ENCODE data around the gene KLK10. TPM values are rescaled to one million over a fixed set of nuclear protein-coding genes. Genes with fewer than 3 reads are reported as not detected.

Gene KLK10
- total and polyA plus RNA-seq, 2 experiments from 2014 or later: not detected

DNA sequence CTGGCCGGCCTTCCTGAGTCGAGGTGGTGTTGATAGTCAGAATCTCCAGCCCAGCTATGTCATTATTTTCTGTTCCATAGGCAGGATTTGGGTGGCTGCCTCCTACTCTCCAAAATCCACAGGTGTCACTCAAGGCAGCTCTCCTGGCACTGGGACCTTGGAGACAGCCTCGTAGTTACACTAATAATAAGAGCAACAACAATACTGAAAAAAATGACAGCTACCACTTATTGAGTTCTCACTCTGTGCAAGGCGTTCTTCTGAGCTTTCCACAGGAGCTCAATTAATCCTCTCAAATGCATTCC is 27.5 kb upstream of the KLK10 start:
- Histone ChIP-seq H3K79me2 (ENCODE audit: insufficient read depth) (no peaks in the 10 kb centered on the region), H3K27me3 (replicated peaks; ENCODE audit: insufficient read depth) (no peaks in the 10 kb centered on the region), H3K9ac (no peak overlapping the region), H3K9me2 (ENCODE audit: insufficient read depth) (no peaks in the 10 kb centered on the region), H3K9me3 (ENCODE audit: low read depth) (no peaks in the 10 kb centered on the region), H3F3A (ENCODE audit: insufficient read depth) (no peaks in the 10 kb centered on the region), H2AFZ (no peak overlapping the region), H4K20me1 (ENCODE audit: insufficient read depth) (no peaks in the 10 kb centered on the region), H3K4me1 (ENCODE audit: insufficient read depth) (no peaks in the 10 kb centered on the region), H3K4me3 (no peak overlapping the region), H3K27ac (no peak overlapping the region), H3K36me3 (ENCODE audit: low read depth) (no peaks in the 10 kb centered on the region), H3K4me2 (ENCODE audit: unreplicated experiment) (no peak overlapping the region)
- TF ChIP-seq EZH2 (IDR thresholded peaks at IDR 0.05; ENCODE audit: insufficient read depth, poor library complexity, severe bottlenecking) (no peak), EZH2phosphoT487 (IDR thresholded peaks at IDR 0.05; ENCODE audit: insufficient read depth, low read depth) (no peak)
- 1 to 8% methylated on average over 3 to 4 of the region's 4 CpGs for WGBS, 2 experiments (ENCODE audit: low coverage in 1 of 2, low lambda C conversion rate in 2 of 2, missing lambda C conversion rate in 2 of 2)
- DNase-seq: no peak
- in situ Hi-C loops (cut with MboI): no loop called here

- H3K4me2 ChIP-seq (ENCODE audit: unreplicated experiment): no peak overlapping the region
- 62 to 63% methylated on average over 11 of the region's 11 CpGs for WGBS, 2 experiments (ENCODE audit: low coverage in 1 of 2, low lambda C conversion rate in 2 of 2, missing lambda C conversion rate in 2 of 2)
- H4K20me1 ChIP-seq (ENCODE audit: insufficient read depth): no peaks in the 10 kb centered on the region
- no peaks in the 10 kb centered on the region for H3K9me3 ChIP-seq (ENCODE audit: low read depth)
- no peak for DNase-seq
- no peaks in the 10 kb centered on the region for H3K4me1 ChIP-seq (ENCODE audit: insufficient read depth)
- in situ Hi-C loops (cut with MboI): no loop called here
- H3K4me3 ChIP-seq: no peak overlapping the region
- H3K36me3 ChIP-seq (ENCODE audit: low read depth): no peaks in the 10 kb centered on the region
- H3K27ac ChIP-seq: no peak overlapping the region
- H3F3A ChIP-seq (ENCODE audit: insufficient read depth): no peaks in the 10 kb centered on the region
- TF ChIP-seq EZH2phosphoT487 (IDR thresholded peaks at IDR 0.05; ENCODE audit: insufficient read depth, low read depth) (no peak), EZH2 (IDR thresholded peaks at IDR 0.05; ENCODE audit: insufficient read depth, poor library complexity, severe bottlenecking) (no peak)
- H2AFZ ChIP-seq: no peak overlapping the region
- H3K9ac ChIP-seq: no peak overlapping the region
- H3K79me2 ChIP-seq (ENCODE audit: insufficient read depth): no peaks in the 10 kb centered on the region
- H3K27me3 ChIP-seq (replicated peaks; ENCODE audit: insufficient read depth): no peaks in the 10 kb centered on the region
- H3K9me2 ChIP-seq (ENCODE audit: insufficient read depth): no peaks in the 10 kb centered on the region
Measured at GRCh38 chr19:51044327-51044726, 24.8 kb upstream of the KLK10 start.

GRCh38 chr19:51043497-51043896 is 24.0 kb upstream of the KLK10 start:
- H3K9me3 ChIP-seq (ENCODE audit: low read depth): no peaks in the 10 kb centered on the region
- no peaks in the 10 kb centered on the region for H3K36me3 ChIP-seq (ENCODE audit: low read depth)
- H3K4me1 ChIP-seq (ENCODE audit: insufficient read depth): no peaks in the 10 kb centered on the region
- no peak for DNase-seq
- WGBS, 2 experiments (ENCODE audit: low coverage in 1 of 2, low lambda C conversion rate in 2 of 2, missing lambda C conversion rate in 2 of 2): 36 to 38% methylated on average over 9 of the region's 9 CpGs
- no peaks in the 10 kb centered on the region for H3K9me2 ChIP-seq (ENCODE audit: insufficient read depth)
- in situ Hi-C loops (cut with MboI): no loop called here
- H3K4me3 ChIP-seq: no peak overlapping the region
- no peaks in the 10 kb centered on the region for H3F3A ChIP-seq (ENCODE audit: insufficient read depth)
- H3K79me2 ChIP-seq (ENCODE audit: insufficient read depth): no peaks in the 10 kb centered on the region
- H3K9ac ChIP-seq: no peak overlapping the region
- no peaks in the 10 kb centered on the region for H3K27me3 ChIP-seq (replicated peaks; ENCODE audit: insufficient read depth)
- no peaks in the 10 kb centered on the region for H4K20me1 ChIP-seq (ENCODE audit: insufficient read depth)
- H3K4me2 ChIP-seq (ENCODE audit: unreplicated experiment): no peak overlapping the region
- no peak for TF ChIP-seq EZH2phosphoT487 (IDR thresholded peaks at IDR 0.05; ENCODE audit: insufficient read depth, low read depth)
- no peak overlapping the region for H3K27ac ChIP-seq
- H2AFZ ChIP-seq: no peak overlapping the region

GRCh38 chr19:51040151-51040550 is 20.6 kb upstream of the KLK10 start:
- DNase-seq: no peak
- Histone ChIP-seq H3K4me3 (no peak overlapping the region), H3K9me2 (ENCODE audit: insufficient read depth) (no peaks in the 10 kb centered on the region), H4K20me1 (ENCODE audit: insufficient read depth) (no peaks in the 10 kb centered on the region), H3F3A (ENCODE audit: insufficient read depth) (no peaks in the 10 kb centered on the region), H3K9me3 (ENCODE audit: low read depth) (no peaks in the 10 kb centered on the region), H3K27ac (no peak overlapping the region), H3K4me1 (ENCODE audit: insufficient read depth) (no peaks in the 10 kb centered on the region), H3K79me2 (ENCODE audit: insufficient read depth) (no peaks in the 10 kb centered on the region), H3K36me3 (ENCODE audit: low read depth) (no peaks in the 10 kb centered on the region), H2AFZ (no peak overlapping the region), H3K27me3 (replicated peaks; ENCODE audit: insufficient read depth) (no peaks in the 10 kb centered on the region), H3K4me2 (ENCODE audit: unreplicated experiment) (no peak overlapping the region), H3K9ac (no peak overlapping the region)
- in situ Hi-C loops (cut with MboI): no loop called here
- 42 to 48% methylated on average over 6 of the region's 6 CpGs for WGBS, 2 experiments (ENCODE audit: low coverage in 1 of 2, low lambda C conversion rate in 2 of 2, missing lambda C conversion rate in 2 of 2)
- TF ChIP-seq EZH2phosphoT487 (IDR thresholded peaks at IDR 0.05; ENCODE audit: insufficient read depth, low read depth) (no peak), EZH2 (IDR thresholded peaks at IDR 0.05; ENCODE audit: insufficient read depth, poor library complexity, severe bottlenecking) (no peak)

- H3K79me2 ChIP-seq (ENCODE audit: insufficient read depth): no peaks in the 10 kb centered on the region
- H3K9me3 ChIP-seq (ENCODE audit: low read depth): no peaks in the 10 kb centered on the region
- DNase-seq: no peak
- no peaks in the 10 kb centered on the region for H3F3A ChIP-seq (ENCODE audit: insufficient read depth)
- H3K4me1 ChIP-seq (ENCODE audit: insufficient read depth): no peaks in the 10 kb centered on the region
- H4K20me1 ChIP-seq (ENCODE audit: insufficient read depth): no peaks in the 10 kb centered on the region
- no peak overlapping the region for H3K27ac ChIP-seq
- no peak for TF ChIP-seq EZH2phosphoT487 (IDR thresholded peaks at IDR 0.05; ENCODE audit: insufficient read depth, low read depth)
- no peak overlapping the region for H2AFZ ChIP-seq
- no peak overlapping the region for H3K4me2 ChIP-seq (ENCODE audit: unreplicated experiment)
- no peak overlapping the region for H3K9ac ChIP-seq
- no peaks in the 10 kb centered on the region for H3K27me3 ChIP-seq (replicated peaks; ENCODE audit: insufficient read depth)
- 49 to 58% methylated on average over 9 of the region's 9 CpGs for WGBS, 2 experiments (ENCODE audit: low coverage in 1 of 2, low lambda C conversion rate in 2 of 2, missing lambda C conversion rate in 2 of 2)
- H3K36me3 ChIP-seq (ENCODE audit: low read depth): no peaks in the 10 kb centered on the region
- H3K9me2 ChIP-seq (ENCODE audit: insufficient read depth): no peaks in the 10 kb centered on the region
- in situ Hi-C loops (cut with MboI): no loop called here
- no peak overlapping the region for H3K4me3 ChIP-seq
Measured at GRCh38 chr19:51036519-51036918, 17.0 kb upstream of the KLK10 start.
